Measurements from ENCODE around the gene KRT12.

KRT12 gene

DNA sequence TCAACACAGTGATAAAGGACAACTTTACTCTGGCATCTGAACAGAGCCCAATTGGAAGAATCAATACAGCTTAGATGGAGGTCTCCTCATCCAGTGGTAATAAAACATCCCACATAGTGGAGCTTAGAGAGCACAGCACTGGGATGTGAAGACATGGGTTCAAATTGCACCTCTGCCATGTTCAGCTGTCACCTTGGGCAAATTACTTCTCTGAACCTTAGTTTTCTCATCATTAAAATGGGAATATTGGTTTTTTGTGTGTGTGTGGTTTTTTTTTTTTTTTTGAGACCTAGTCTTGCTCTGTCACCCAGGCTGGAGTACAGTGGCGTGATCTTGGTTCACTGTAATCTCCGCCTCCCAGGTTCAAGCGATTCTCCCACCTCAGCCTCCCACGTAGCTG is 31.0 kb downstream of the KRT12 start:
- TF ChIP-seq, protein P1, sequence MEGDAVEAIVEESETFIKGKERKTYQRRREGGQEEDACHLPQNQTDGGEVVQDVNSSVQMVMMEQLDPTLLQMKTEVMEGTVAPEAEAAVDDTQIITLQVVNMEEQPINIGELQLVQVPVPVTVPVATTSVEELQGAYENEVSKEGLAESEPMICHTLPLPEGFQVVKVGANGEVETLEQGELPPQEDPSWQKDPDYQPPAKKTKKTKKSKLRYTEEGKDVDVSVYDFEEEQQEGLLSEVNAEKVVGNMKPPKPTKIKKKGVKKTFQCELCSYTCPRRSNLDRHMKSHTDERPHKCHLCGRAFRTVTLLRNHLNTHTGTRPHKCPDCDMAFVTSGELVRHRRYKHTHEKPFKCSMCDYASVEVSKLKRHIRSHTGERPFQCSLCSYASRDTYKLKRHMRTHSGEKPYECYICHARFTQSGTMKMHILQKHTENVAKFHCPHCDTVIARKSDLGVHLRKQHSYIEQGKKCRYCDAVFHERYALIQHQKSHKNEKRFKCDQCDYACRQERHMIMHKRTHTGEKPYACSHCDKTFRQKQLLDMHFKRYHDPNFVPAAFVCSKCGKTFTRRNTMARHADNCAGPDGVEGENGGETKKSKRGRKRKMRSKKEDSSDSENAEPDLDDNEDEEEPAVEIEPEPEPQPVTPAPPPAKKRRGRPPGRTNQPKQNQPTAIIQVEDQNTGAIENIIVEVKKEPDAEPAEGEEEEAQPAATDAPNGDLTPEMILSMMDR (IDR thresholded peaks at IDR 0.05): no peak

DNA sequence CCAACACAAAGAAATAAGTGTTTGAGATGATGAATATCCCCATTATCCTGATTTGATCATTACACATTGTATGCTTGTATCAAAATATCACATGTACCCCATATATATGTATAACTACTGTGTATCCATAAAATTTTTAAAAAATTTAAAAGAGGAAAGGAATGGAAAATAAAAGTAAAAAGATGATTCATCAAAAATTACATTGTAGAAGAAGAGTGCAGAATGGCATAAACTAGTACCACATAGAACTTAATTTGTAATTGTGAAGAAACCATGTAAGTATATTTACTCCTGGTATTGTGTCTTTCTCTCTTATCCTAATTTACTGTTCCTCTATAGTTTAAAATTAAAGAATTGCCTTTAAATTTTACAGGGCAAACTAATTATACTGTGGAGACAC is 33.1 kb downstream of the KRT12 start:
- TF ChIP-seq, protein P1 (IDR thresholded peaks at IDR 0.05): no peak

DNA sequence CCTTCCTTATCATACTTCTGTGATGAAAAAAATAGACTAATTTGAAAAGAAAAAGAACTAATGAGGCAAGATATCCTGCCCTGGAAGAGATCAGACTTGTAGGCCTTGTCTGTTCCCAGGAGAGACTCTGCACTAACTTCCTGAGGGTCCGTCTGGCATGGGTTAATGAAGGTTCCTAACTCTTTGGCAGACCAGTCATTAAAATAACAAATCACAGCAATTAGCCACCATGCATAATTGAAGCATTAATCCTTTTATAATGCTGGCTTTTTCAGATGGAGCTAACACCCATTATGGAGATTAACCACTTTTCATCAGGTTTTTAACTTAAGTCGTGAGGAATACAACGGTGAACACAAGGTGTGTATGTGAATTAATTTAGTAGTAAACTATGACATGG is 34.2 kb downstream of the KRT12 start:
- TF ChIP-seq, protein P1 (IDR thresholded peaks at IDR 0.05): no peak

DNA sequence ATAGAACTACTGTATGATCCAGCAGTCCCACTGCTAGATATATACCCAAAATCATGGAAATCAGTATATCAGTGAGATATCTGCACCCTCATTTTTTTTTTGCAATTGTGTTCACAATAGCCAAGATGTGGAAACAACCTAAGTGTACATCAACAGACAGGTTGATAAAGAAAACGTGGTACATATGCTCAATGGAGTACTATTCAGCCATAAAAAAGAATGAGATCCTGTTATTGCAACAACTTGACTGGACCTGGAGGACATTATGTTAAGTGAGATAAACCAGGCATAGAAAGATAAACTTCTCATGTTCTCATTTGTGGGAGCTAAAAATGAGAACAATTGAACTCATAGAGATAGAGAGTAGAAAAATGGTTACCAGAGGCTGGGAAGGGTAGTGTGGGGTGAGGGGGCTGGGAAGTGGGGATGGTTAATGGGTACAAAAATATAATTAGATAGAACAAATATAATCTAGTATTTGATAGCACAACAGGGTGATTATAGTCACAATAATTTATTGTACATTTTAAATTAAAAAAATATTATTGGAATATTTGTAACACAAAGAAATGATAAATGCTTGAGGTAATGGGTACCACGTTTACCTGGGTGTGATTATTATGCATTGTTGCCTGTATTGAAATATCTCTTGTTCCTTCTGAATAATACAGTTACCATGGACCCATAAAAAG is 36.8 kb downstream of the KRT12 start:
- TF ChIP-seq, protein P1 (IDR thresholded peaks at IDR 0.05): no peak

DNA sequence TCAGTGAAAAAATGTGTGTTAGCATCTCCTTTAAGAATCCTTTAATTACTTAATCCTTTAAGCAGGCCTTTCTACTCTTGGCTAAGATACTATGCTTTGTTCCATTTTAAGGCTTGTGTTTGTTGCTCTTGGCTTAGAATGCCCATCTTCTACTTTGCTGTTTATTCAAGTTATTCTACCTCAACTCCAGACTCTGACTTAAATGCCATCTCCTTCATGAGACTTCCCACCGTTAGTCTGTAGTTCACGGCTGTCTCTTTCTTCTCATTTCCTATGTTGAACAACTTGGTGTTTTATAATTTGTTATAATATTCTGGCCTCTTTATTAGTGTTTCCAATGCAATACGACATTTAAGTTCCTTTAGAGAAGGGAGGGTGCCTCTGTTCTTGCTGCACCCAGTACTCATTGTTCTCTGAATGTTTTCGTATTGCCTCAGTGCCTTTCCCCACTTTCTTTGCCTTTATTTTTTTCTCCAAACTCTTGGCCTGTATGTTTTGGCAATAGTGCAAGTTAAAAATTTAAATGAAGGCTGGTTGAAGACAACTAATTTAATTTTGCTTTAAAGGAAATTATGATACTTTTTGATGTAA is 38.5 kb downstream of the KRT12 start:
- TF ChIP-seq, protein P1 (IDR thresholded peaks at IDR 0.05): no peak

DNA sequence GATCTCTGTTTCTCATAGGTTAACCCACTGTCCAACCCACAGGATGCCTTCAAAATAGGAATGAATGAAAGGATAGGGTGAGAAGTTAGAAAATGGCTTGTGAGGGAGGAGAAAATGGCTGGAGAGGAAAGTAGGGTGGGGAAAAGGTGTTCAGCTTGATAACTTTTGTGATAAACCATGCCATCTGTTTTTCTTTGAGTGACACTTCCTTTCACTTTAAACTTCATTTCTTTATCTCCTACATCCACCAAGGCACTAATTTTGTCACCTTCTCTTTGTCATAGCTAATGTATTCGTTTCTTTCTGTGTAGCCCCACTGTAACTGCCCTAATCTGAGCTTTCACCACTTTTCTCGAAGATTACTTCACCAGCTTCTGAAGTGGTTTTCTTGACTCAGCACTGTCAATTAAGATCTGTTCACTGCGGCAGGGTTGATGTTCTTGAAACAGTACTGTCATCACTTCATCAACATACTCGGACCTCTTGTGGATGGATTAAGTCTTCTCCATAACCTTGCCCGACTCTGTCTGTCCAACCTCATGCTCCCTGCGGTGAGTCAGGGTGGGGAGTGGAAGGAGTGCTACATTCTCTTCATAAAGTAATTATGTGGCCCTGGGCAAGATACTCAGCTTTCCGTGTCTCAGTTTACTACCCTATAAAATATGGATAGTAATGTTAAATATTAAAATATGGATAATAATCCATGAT is 39.1 kb downstream of the KRT12 start:
- TF ChIP-seq, protein P1 (IDR thresholded peaks at IDR 0.05): no peak

GRCh38 chr17:40825599-40825998 is 41.4 kb downstream of the KRT12 start:
- TF ChIP-seq, protein P1 (IDR thresholded peaks at IDR 0.05): no peak

All from LNCAP (cell line).